Body of pancreas (tissue), 4 donors: ENCODE results near the gene DOCK4. TPM values are rescaled to one million over a fixed set of nuclear protein-coding genes. Genes with fewer than 3 reads are reported as not detected.

Experiments
- ATAC-seq: fragments of 150-250 bp; one replicate; pipeline ENCODE4 v1.9.1; 2016
- DNase-seq, 4 donors: peaks; one replicate each; pipeline ENCODE4 v3.0.0-alpha.2; 2019
- H3K27ac ChIP-seq, 4 donors: fragments of 200-600 bp; sonication (generic); 1 replicate in 3 of 4; 2 replicates in 1 of 4; pipeline versions ENCODE4 v1.5.1 to v1.6.1; 2016 to 2019; ENCODE audit warnings: mild to moderate bottlenecking in 1 of 4, mixed read lengths in 1 of 4, moderate library complexity in 1 of 4
- H3K27me3 ChIP-seq, 2 donors: fragments of 200-600 bp; sonication (generic); one replicate each; pipeline ENCODE4 v1.6.0; 2016; ENCODE audit warnings: mild to moderate bottlenecking in 1 of 2
- H3K36me3 ChIP-seq, 2 donors: fragments of 200-600 bp; sonication (generic); replicated peaks in 1 of 2; 2 replicates each; pipeline ENCODE4 v1.5.1; 2016; ENCODE audit warnings: low read depth in 2 of 2; ENCODE audit not compliant: insufficient read depth in 1 of 2
- H3K4me1 ChIP-seq: fragments of 200-600 bp; sonication (generic); one replicate; pipeline ENCODE4 v1.6.0; 2016
- H3K4me3 ChIP-seq, 2 donors: fragments of 200-600 bp; sonication (generic); 1 replicate in 1 of 2; 2 replicates in 1 of 2; pipeline ENCODE4 v1.5.1; 2016 to 2019
- H3K9me3 ChIP-seq, 3 donors: fragments of 200-600 bp; sonication (generic); 1 replicate in 2 of 3; 2 replicates in 1 of 3; pipeline ENCODE4 v1.5.1; 2016
- CTCF ChIP-seq, 7 experiments: fragments of 450-650 bp in 4 of 7; fragments of 200-600 bp in 3 of 7; sonication (generic) in 3 of 7; IDR thresholded peaks; one replicate each; pipeline ENCODE4 v1.5.1; 2016 to 2019; ENCODE audit warnings: antibody characterized with exemption in 7 of 7
- POLR2A ChIP-seq, 3 donors: fragments of 450-650 bp; IDR thresholded peaks; one replicate each; pipeline ENCODE4 v1.6.1; 2016; ENCODE audit warnings: antibody characterized with exemption in 3 of 3, mild to moderate bottlenecking in 2 of 3
- WGBS, 2 donors: methylation state at CpG; one replicate each; pipeline ENCODE4 v1.1.5; 2017; 5-methylcytosine and 5-hydroxymethylcytosine counted together
- intact Hi-C: fragments of 100-400 bp; cut with DNase I; formaldehyde crosslinking; loops from one replicate; pipeline ENCODE4 v1.15.1; 2023
- total RNA-seq, 2 donors: library from RNA; depleted of rRNA; stranded (reverse); fragments of >200 nt; gene quantifications; one replicate each; pipeline ENCODE4 v1.1.0, GENCODE V29; 2016

Gene DOCK4
- total RNA-seq, 2 donors from 2014 or later, result 24.9 to 34.6 TPM

- no peak for DNase-seq
- H3K27me3 ChIP-seq, result no peaks in the 10 kb centered on the region
- H3K27ac ChIP-seq, result no peak overlapping the region
- no peaks in the 10 kb centered on the region for H3K9me3 ChIP-seq
- no peak for ATAC-seq
- no peak overlapping the region for H3K4me3 ChIP-seq
- H3K36me3 ChIP-seq, result no peaks in the 10 kb centered on the region
- peaks cover 12% of the 10 kb centered on the region for H3K4me1 ChIP-seq
- WGBS, 2 donors, result 75 to 88% methylated on average over 5 of the region's 5 CpGs
- intact Hi-C loops, result no loop called here
- no peak for TF ChIP-seq POLR2A (IDR thresholded peaks at IDR 0.05)
- TF ChIP-seq CTCF (IDR thresholded peaks at IDR 0.05), result no peak
Observed at GRCh38 chr7:111758332-111758731, 447.9 kb downstream of the DOCK4 start.

- ATAC-seq (peak; percentile 52), DNase-seq (peak; percentile 18 to 28 (median 22))
- Histone ChIP-seq H3K27ac (no peak overlapping the region), H3K9me3 (no peaks in the 10 kb centered on the region), H3K4me1 (peaks cover 12% of the 10 kb centered on the region), H3K4me3 (no peak overlapping the region), H3K27me3 (no peaks in the 10 kb centered on the region), H3K36me3 (no peaks in the 10 kb centered on the region)
- intact Hi-C loops, result no loop called here
- TF ChIP-seq POLR2A (IDR thresholded peaks at IDR 0.05), result no peak
- no peak for TF ChIP-seq CTCF (IDR thresholded peaks at IDR 0.05)
- 85 to 89% methylated on average over 11 of the region's 11 CpGs for whole genome bisulfite sequencing, 2 donors
Observed at GRCh38 chr7:111756687-111757178, 449.5 kb downstream of the DOCK4 start.

GRCh38 chr7:111755383-111755782, 450.8 kb downstream of the DOCK4 start:
- Histone ChIP-seq H3K9me3 (no peaks in the 10 kb centered on the region), H3K27ac (no peak overlapping the region), H3K36me3 (no peaks in the 10 kb centered on the region), H3K4me1 (peaks cover 12% of the 10 kb centered on the region), H3K27me3 (no peaks in the 10 kb centered on the region), H3K4me3 (no peak overlapping the region)
- ATAC-seq (no peak), DNase-seq (no peak)
- WGBS, 2 donors, result 92 to 94% methylated on average over 6 of the region's 6 CpGs
- TF ChIP-seq POLR2A (IDR thresholded peaks at IDR 0.05) (no peak), CTCF (IDR thresholded peaks at IDR 0.05) (no peak)
- intact Hi-C loops, result no loop called here

- TF ChIP-seq POLR2A (IDR thresholded peaks at IDR 0.05) (no peak), CTCF (IDR thresholded peaks at IDR 0.05) (no peak)
- ATAC-seq, result no peak
- DNase-seq, result peak in 2 of 4 donors; percentile 31 to 32
- H3K36me3 ChIP-seq, result no peaks in the 10 kb centered on the region
- 32 to 44% methylated on average over 3 of the region's 3 CpGs for WGBS, 2 donors
- H3K27ac ChIP-seq, result peak overlapping the region in 1 of 4 donors; percentile 20
- peaks cover 12% of the 10 kb centered on the region for H3K4me1 ChIP-seq
- H3K27me3 ChIP-seq, result no peaks in the 10 kb centered on the region
- no peaks in the 10 kb centered on the region for H3K9me3 ChIP-seq
- H3K4me3 ChIP-seq, result no peak overlapping the region
- intact Hi-C loops, result no loop called here
Observed at GRCh38 chr7:111753968-111754367, 452.2 kb downstream of the DOCK4 start.

GRCh38 chr7:111752022-111752582, 454.1 kb downstream of the DOCK4 start:
- intact Hi-C loops, result no loop called here
- H3K4me1 ChIP-seq, result peaks cover 12% of the 10 kb centered on the region
- H3K36me3 ChIP-seq, result no peaks in the 10 kb centered on the region
- DNase-seq (peak; percentile 31 to 56 (median 46)), ATAC-seq (peak; percentile 30)
- no peak overlapping the region for H3K4me3 ChIP-seq
- TF ChIP-seq POLR2A (IDR thresholded peaks at IDR 0.05) (no peak), CTCF (IDR thresholded peaks at IDR 0.05) (peak; percentile 22 to 73 (median 61))
- no peak overlapping the region for H3K27ac ChIP-seq
- WGBS, 2 donors, result 28 to 35% methylated on average over 4 of the region's 4 CpGs
- H3K9me3 ChIP-seq, result no peaks in the 10 kb centered on the region
- H3K27me3 ChIP-seq, result no peaks in the 10 kb centered on the region
